ENCODE data around the gene THOC7. TPM values are rescaled to one million over a fixed set of nuclear protein-coding genes. Genes with fewer than 3 reads are reported as not detected.

Gene THOC7
- total RNA-seq, 2 experiments from 2014 or later, result 85.2 to 88.9 TPM

DNA sequence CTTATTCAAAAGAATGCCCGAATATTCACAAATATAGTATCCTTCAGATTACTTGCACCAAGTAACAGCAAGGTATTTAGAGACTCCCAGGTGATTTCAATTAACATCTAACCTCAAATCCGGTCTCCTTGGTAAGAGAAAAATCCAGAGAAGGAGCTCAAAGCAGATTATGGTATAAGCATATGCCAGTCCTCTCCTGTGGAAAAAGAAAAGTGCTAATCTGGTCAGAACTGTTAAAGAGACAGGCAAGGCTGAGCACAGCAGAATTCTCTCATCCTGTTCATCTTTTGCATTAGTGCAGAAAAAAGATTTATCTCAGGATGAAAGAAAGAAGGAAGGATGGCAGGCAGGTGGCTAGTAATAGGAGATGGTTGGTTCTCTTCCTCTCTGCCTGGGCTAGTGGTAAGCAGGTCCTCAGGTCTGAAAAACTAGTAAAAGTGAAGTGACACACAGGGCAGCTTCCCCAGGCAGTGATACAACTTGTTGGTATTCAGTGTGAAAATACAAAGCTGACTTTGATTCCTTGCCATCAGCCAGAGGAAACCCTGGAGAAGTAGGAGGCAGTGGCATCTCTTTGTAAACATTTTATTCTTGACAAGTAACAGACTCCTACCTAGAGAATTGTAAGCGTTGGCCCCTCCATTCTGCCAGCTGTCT, 14.3 kb upstream of the THOC7 start:
- peaks cover 2% of the 10 kb centered on the region for H3K36me3 Mint-ChIP-seq
- H3K27me3 Mint-ChIP-seq, result no peaks in the 10 kb centered on the region
- no peak for DNase-seq
- ChIA-PET CTCF (interaction anchor here (0.8 kb wide), 1 partner anchor 16 kb away, joined by 3 read pairs; no protein-coding TSS in a partner anchor), POLR2A (interaction anchor here (0.9 kb wide), 1 partner anchor 12 kb away, joined by 3 read pairs; no protein-coding TSS in a partner anchor)
- intact Hi-C loops (cut with micrococcal nuclease), result no loop called here
- peaks cover 49% of the 10 kb centered on the region for H3K4me1 Mint-ChIP-seq (ENCODE audit: low read depth)
- H3K9me3 Mint-ChIP-seq, result no peaks in the 10 kb centered on the region
- no peak overlapping the region for H3K27ac Mint-ChIP-seq
- H3K4me3 Mint-ChIP-seq, result no peak overlapping the region

DNA sequence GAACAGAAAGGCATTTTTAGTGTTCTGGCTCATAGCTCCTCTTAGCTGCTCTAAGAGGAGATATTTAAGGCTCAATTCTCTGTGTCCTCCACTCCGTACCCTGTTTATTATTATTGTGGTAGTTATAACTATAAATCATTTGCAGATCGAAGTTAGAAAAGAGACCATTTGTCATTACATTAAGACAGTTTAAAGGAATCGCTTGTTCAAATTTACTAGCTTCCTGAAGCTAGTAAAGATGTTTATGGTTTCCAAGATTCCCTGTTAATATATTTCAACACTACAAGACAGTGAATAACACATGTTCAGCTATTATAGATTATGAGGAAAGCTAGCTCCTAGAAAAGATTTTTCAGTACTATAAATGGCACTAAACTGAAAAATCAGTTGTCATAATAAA, 12.7 kb upstream of the THOC7 start:
- Mint-ChIP-seq H3K4me3 (no peak overlapping the region), H3K27me3 (no peaks in the 10 kb centered on the region), H3K4me1 (ENCODE audit: low read depth) (peaks cover 54% of the 10 kb centered on the region), H3K27ac (no peak overlapping the region), H3K9me3 (no peaks in the 10 kb centered on the region), H3K36me3 (no peaks in the 10 kb centered on the region)
- CTCF ChIA-PET, result no interaction called here
- POLR2A ChIA-PET, result no interaction called here
- intact Hi-C loops (cut with micrococcal nuclease), result no loop called here
- no peak for DNase-seq

DNA sequence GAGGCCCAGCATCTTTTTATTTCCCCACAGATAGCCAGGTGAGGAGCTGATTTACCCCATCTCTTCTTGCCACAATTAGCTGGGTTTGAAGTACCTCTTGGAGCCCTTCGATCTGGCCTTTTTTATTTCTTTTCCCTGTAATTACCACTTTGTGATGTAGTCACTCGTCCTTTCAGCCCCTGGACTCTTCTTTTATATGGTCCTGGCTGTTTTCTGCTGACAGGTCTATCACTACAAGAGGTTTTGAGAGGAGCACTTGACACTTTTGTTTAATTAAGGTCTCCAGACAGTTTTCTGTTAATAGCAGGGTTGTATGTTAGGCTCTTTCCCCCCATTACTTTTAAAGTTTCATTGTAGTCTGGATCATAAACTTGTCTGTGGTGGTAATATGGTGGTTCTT, 11.9 kb upstream of the THOC7 start:
- intact Hi-C loops (cut with micrococcal nuclease), result no loop called here
- H3K36me3 Mint-ChIP-seq, result no peaks in the 10 kb centered on the region
- CTCF ChIA-PET, result no interaction called here
- H3K4me1 Mint-ChIP-seq (ENCODE audit: low read depth), result peaks cover 54% of the 10 kb centered on the region
- H3K4me3 Mint-ChIP-seq, result no peak overlapping the region
- POLR2A ChIA-PET, result no interaction called here
- no peaks in the 10 kb centered on the region for H3K9me3 Mint-ChIP-seq
- no peaks in the 10 kb centered on the region for H3K27me3 Mint-ChIP-seq
- no peak for DNase-seq
- no peak overlapping the region for H3K27ac Mint-ChIP-seq

DNA sequence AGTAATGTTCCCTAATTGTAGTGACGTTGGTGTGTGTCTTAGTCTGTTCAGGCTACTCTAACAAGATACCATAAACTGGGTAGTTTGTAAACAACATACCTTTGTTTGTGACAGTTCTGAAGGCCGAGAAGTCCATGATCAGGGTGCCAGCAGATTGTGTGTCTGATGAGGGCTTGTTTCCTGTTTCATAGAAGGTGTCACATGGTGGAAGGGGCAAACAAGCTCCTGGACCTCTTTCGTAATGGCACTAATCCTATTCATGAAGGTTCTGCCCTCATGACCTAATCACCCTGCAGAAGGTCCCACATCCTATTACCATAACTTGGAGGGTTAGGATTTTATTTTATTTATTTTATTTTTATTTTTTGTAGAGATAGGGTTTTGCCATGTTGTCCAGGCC, 11.2 kb upstream of the THOC7 start:
- no peak overlapping the region for H3K4me3 Mint-ChIP-seq
- intact Hi-C loops (cut with micrococcal nuclease), result no loop called here
- peaks cover 56% of the 10 kb centered on the region for H3K4me1 Mint-ChIP-seq (ENCODE audit: low read depth)
- POLR2A ChIA-PET, result no interaction called here
- CTCF ChIA-PET, result no interaction called here
- no peak overlapping the region for H3K27ac Mint-ChIP-seq
- DNase-seq, result no peak
- H3K36me3 Mint-ChIP-seq, result no peaks in the 10 kb centered on the region
- H3K27me3 Mint-ChIP-seq, result no peaks in the 10 kb centered on the region
- no peaks in the 10 kb centered on the region for H3K9me3 Mint-ChIP-seq

DNA sequence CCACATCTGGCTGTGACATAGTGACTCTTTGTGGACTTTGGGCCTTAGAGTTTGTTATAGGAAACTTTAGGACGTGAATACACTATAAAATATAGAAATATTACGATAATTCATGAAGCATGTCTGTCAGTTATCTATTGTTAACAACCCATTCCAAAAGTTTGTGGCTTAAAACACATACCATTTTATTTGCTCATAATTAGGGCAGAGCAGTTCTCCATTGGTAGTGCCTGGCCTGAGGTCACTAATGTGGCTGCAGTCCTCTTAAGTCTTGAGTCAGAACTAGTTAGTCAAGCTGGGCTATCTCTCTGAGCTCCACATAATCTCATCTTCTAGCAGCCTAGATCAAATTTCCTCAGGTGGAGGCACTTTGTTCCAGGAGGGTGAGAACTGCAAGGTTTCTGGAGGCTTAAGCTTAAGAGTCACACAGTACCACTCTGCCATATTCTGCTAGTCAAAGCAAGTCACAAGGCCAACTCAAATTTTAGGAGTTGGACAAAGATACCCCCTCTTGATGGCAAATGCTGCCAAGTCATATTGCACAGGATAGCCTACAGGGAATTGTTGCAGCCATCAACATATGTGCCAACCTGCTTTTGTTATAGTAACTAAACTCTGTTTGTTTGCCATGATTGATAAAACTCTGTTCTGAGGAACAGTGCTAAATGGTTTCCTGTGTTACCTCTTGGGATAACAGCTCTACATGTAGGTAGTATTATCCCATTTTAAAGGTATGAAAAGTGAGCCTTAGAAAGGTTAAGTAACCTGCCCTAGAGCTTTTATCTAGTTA, 8.7 kb upstream of the THOC7 start:
- no peak overlapping the region for H3K27ac Mint-ChIP-seq
- no peaks in the 10 kb centered on the region for H3K36me3 Mint-ChIP-seq
- H3K9me3 Mint-ChIP-seq, result no peaks in the 10 kb centered on the region
- no peaks in the 10 kb centered on the region for H3K27me3 Mint-ChIP-seq
- ChIA-PET CTCF (no interaction called here), POLR2A (no interaction called here)
- H3K4me3 Mint-ChIP-seq, result no peak overlapping the region
- peaks cover 56% of the 10 kb centered on the region for H3K4me1 Mint-ChIP-seq (ENCODE audit: low read depth)
- DNase-seq, result no peak
- intact Hi-C loops (cut with micrococcal nuclease), result no loop called here

DNA sequence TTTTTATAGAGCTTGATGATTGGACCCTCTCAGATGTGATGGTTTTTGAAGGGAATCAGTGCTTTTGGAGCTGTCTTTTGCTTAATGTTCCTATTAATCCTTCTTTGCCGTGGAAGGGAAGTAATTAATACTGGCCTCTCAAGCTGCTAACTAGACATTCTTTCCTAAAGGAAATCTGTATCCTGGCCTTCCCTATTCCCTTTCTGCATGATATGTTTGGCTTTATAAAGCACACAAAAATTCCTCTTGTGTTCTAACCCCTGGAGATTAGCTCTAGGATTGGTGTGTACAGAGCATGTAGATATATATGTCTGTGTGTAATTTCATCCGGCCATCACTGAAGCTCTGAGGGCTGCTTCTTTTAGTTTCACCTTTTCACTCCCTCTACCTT, 7.0 kb upstream of the THOC7 start:
- Mint-ChIP-seq H3K4me1 (ENCODE audit: low read depth) (peaks cover 53% of the 10 kb centered on the region), H3K36me3 (peaks cover 6% of the 10 kb centered on the region)

DNA sequence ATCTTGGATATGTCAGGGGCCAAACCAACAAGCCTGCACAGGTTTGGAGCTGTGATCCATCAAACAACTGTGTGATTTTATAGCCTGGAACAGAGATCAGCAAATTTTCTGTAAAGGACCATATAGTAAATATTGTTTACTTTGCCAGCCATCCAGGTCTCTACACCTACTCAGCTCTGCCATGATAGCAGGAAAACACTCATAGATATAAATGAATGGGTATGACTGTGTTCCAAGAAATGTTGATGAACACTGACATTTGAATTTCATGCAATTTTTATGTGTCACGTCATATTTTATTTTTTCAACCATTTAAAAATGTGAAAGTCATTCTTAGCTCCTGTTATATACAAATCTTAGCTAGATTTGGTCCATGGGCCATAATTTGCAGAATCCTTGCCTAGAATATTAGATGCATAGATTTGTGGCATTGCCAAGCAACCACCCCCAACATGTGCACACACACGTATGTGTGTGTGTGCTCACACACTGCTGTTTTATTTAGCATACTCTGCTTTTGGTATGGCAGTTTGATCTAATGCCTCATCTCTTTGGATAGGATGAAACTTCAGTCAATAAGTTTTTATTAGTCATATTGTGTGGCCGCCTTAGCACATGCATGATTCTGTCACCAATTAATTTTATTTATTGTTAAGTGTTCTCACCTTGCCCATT, 6.5 kb upstream of the THOC7 start:
- peaks cover 52% of the 10 kb centered on the region for H3K4me1 Mint-ChIP-seq (ENCODE audit: low read depth)

More for the DNA sequence above, 7.0 kb upstream of the THOC7 start:
- H3K4me3 Mint-ChIP-seq, result no peak overlapping the region
- no peak for DNase-seq
- H3K9me3 Mint-ChIP-seq, result no peaks in the 10 kb centered on the region
- intact Hi-C loops (cut with micrococcal nuclease), result no loop called here
- CTCF ChIA-PET, result no interaction called here
- H3K27ac Mint-ChIP-seq, result no peak overlapping the region
- H3K27me3 Mint-ChIP-seq, result no peaks in the 10 kb centered on the region
- POLR2A ChIA-PET, result interaction anchor here (0.7 kb wide), 1 partner anchor 42 kb away, joined by 3 read pairs; the partner anchor contains the start of gene SCAANT1

DNA sequence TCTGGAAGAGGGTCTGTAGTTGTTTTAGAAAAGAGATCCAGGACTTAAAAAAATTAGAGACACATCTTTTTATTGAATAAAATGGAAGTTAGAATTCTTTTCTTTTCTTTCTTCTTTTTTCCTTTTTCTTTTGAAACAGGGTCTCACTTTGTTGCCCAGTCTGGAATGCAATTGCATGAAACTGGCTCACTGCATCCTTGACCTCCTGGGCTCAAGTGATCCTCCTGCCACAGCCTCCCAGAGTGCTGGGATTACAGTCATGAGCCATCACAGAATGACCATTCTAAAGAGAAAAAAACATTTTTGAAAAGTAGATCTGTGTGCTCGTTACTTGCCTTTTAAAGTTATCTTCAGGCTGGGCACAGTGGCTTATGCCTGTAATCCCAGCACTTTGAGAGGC, 3.6 kb upstream of the THOC7 start:
- Mint-ChIP-seq H3K4me3 (no peak overlapping the region), H3K9me3 (no peaks in the 10 kb centered on the region), H3K27me3 (no peaks in the 10 kb centered on the region), H3K4me1 (ENCODE audit: low read depth) (peaks cover 57% of the 10 kb centered on the region), H3K27ac (no peak overlapping the region), H3K36me3 (peaks cover 21% of the 10 kb centered on the region)
- ChIA-PET POLR2A (no interaction called here), CTCF (interaction anchor here (0.6 kb wide), 1 partner anchor 19 kb away, joined by 3 read pairs; no protein-coding TSS in a partner anchor)
- intact Hi-C loops (cut with micrococcal nuclease), result no loop called here
- no peak for DNase-seq

More for the DNA sequence above, 6.5 kb upstream of the THOC7 start:
- CTCF ChIA-PET, result no interaction called here
- H3K9me3 Mint-ChIP-seq, result no peaks in the 10 kb centered on the region
- no peak overlapping the region for H3K4me3 Mint-ChIP-seq
- H3K27me3 Mint-ChIP-seq, result no peaks in the 10 kb centered on the region
- POLR2A ChIA-PET, result interaction anchor here (0.7 kb wide), 1 partner anchor 42 kb away, joined by 3 read pairs; the partner anchor contains the start of gene SCAANT1
- DNase-seq, result no peak
- H3K36me3 Mint-ChIP-seq, result peaks cover 10% of the 10 kb centered on the region
- intact Hi-C loops (cut with micrococcal nuclease), result no loop called here
- no peak overlapping the region for H3K27ac Mint-ChIP-seq

DNA sequence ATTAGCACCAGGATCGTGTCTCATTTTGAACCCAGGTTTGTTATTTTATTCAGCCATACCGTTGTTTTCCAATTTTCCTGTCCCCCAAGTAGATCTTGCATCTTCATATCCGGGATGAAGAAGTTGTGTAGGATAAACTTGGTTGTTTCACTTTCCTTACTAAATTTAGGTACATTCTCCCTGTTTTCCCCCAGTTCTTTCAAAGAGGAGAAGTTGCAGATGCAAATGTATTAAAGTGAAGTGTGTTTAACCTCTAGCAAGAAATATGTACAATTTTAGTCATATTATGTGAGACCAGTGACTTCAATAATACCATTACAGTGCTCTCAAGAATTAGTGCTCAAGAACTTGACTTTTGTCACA, 1.3 kb upstream of the THOC7 start:
- intact Hi-C loops (cut with micrococcal nuclease), result loop anchor here (1.0 to 5.0 kb wide), 3 partner anchors 46 to 157 kb away; partner anchors contain the start of gene PSMD6
- POLR2A ChIA-PET, result interaction anchor here (1.7 kb wide), 1 partner anchor 47 kb away, joined by 10 read pairs; the partner anchor contains the start of gene SCAANT1

DNA sequence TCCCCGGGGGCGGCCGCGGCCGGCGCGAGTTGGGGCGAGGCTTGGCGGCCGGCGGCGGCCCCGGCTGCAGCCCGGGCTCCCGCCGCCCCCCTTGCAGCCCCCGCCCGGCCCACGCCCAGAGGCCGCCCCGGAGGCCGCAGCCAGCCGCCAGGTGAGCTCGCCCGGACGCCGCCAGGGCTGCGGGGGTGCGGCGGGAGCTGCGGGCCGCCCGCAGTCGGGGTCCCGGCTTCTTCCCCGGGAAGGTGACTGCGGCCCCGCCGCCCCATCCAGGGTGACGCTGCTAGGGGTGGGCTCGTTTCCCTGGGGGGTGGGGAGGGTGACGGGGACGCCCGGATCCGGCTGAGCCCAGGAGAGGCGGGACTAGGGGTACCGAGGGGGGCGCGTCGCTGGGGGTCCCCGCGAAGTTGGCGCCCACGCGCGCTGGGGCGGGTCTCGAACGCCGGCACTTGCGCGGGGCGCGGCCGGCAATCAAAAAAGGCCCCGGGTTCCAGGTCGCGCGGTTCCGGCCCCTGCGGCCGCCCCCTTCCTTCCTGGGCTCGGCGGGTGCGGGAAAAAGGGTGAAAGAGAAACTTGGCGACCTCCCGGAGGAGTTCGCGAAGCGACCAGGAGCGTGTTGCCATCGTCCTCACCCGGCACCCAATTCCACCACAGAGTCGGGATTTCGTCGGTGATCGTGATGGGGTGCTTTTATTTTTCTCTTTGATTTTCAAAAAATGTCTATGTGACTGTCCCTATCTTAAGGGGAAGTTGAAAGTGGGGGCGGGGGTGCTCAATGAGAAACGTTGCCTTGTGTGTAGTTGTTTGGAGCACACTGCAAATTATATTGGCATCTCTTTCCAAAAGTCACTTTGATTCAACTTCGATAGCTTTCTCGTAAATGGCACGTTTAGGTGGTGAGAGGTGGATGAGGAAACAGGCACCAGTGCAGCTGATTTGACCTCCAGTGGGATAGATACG, 681 bp upstream of the THOC7 start:
- intact Hi-C loops (cut with micrococcal nuclease), result loop anchor here (1.0 to 5.0 kb wide), 3 partner anchors 47 to 158 kb away; partner anchors contain the start of gene PSMD6
- H3K4me1 Mint-ChIP-seq (ENCODE audit: low read depth), result peaks cover 51% of the 10 kb centered on the region
- CTCF ChIA-PET, result interaction anchor here (1.1 kb wide), 1 partner anchor 97 kb away, joined by 3 read pairs; no protein-coding TSS in a partner anchor
- POLR2A ChIA-PET, result interaction anchor here (0.6 to 1.7 kb wide), 2 partner anchors 30 to 47 kb away, joined by 3 to 10 read pairs; partner anchors contain the start of gene SCAANT1
- peak overlapping the region; percentile 92 for H3K4me3 Mint-ChIP-seq
- no peaks in the 10 kb centered on the region for H3K9me3 Mint-ChIP-seq
- peak overlapping the region; percentile 93 for H3K27ac Mint-ChIP-seq
- peak; percentile 56 for DNase-seq
- H3K27me3 Mint-ChIP-seq, result no peaks in the 10 kb centered on the region
- H3K36me3 Mint-ChIP-seq, result peaks cover 21% of the 10 kb centered on the region

More for the DNA sequence above, 1.3 kb upstream of the THOC7 start:
- Mint-ChIP-seq H3K4me3 (peak overlapping the region; percentile 92), H3K27ac (peak overlapping the region; percentile 93), H3K27me3 (no peaks in the 10 kb centered on the region), H3K36me3 (peaks cover 21% of the 10 kb centered on the region), H3K4me1 (ENCODE audit: low read depth) (peaks cover 56% of the 10 kb centered on the region), H3K9me3 (no peaks in the 10 kb centered on the region)
- CTCF ChIA-PET, result interaction anchor here (1.1 kb wide), 1 partner anchor 97 kb away, joined by 3 read pairs; no protein-coding TSS in a partner anchor
- DNase-seq, result no peak

DNA sequence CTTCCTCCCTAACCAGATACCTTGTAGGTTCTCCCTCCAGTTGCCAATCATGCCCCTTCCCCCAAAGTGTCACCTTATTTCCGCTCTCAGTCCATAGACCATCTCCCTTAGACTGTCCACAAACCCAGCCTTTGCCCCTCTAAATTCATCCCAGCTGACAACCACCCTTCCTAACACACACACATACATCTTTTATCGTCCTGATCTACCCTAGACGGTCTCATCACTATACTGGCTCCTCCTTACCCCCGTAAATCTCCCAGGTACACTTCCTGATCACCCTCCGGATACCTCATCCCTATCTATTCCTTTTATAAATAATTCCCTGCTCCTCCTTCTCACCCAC, 828 bp downstream of the THOC7 start:
- H3K4me3 Mint-ChIP-seq, result peak overlapping the region; percentile 71
- CTCF ChIA-PET, result interaction anchor here (0.9 kb wide), 1 partner anchor 117 kb away, joined by 3 read pairs; no protein-coding TSS in a partner anchor
- H3K27ac Mint-ChIP-seq, result peak overlapping the region; percentile 90
- H3K9me3 Mint-ChIP-seq, result no peaks in the 10 kb centered on the region
- intact Hi-C loops (cut with micrococcal nuclease), result loop anchor here (5.0 kb wide), 2 partner anchors 105 to 160 kb away; partner anchors contain the start of gene PSMD6
- H3K27me3 Mint-ChIP-seq, result no peaks in the 10 kb centered on the region
- H3K36me3 Mint-ChIP-seq, result peaks cover 21% of the 10 kb centered on the region
- POLR2A ChIA-PET, result interaction anchor here (0.6 kb wide), 1 partner anchor 133 kb away, joined by 3 read pairs; no protein-coding TSS in a partner anchor
- peaks cover 39% of the 10 kb centered on the region for H3K4me1 Mint-ChIP-seq (ENCODE audit: low read depth)
- DNase-seq, result no peak

Data from activated CD4-positive, alpha-beta memory T cell treated with anti-CD3 and anti-CD28 coated beads for 36 hours (primary cell).